ENCODE data around the gene ROCK1.
"Not testable (repeated sequence)": the region's sequence is repeated elsewhere in the genome, so short reads cannot be mapped to it uniquely, and the experiment has no call there.

ROCK1 gene

GRCh38 chr18:21111346-21112139 is at the start of gene ROCK1:
TSS of gene ROCK1 (minus strand) at chr18:21111813. CDS start at chr18:21110910, 903 bp downstream.
- peak; percentile 77 for DNase-seq

DNA sequence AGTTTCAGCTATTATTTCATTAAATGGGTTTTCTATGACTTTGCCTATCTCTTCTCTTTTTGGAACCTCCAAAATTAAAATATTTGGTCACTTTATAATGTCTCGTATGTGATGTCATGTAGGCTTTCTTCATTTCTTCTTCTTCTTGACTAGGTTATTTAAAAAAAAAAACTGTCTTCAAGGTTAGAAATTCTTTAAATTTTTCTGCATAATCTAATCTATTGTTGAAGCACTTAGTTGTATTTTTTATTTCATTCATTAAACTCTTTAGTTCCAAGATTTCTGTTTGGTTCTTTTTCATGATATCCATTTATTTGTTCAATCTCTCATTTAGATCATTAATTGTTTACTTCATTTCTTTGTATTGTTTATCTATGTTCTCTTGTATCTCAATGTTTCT is 43.8 kb upstream of the ROCK1 start:
- no peak for DNase-seq

DNA sequence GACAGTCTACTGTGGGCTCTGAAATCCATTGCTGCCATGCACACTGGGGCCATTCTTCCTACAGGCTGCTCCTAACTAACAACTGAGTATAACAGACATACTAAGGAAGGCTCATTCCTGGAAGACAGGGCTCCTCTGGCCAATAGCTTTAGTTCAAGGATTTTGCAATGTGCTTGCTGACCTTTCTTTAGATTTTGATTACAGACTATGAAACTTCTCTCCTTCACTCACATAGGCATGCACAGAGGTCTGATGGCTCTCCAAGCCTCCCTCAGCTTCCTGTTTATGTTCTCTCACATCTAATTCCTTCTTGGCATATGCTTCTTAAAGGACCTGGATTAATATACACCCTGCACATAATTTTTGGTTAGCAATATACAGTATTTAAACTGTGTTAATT is 34.4 kb upstream of the ROCK1 start:
- DNase-seq, result no peak

- no peak for DNase-seq
Measured at GRCh38 chr18:21145371-21145770, 33.8 kb upstream of the ROCK1 start.

- no peak for DNase-seq
Measured at GRCh38 chr18:21141668-21142422, 30.2 kb upstream of the ROCK1 start.

- DNase-seq, result not testable (repeated sequence)
Measured at GRCh38 chr18:21137719-21138488, 26.3 kb upstream of the ROCK1 start.

DNA sequence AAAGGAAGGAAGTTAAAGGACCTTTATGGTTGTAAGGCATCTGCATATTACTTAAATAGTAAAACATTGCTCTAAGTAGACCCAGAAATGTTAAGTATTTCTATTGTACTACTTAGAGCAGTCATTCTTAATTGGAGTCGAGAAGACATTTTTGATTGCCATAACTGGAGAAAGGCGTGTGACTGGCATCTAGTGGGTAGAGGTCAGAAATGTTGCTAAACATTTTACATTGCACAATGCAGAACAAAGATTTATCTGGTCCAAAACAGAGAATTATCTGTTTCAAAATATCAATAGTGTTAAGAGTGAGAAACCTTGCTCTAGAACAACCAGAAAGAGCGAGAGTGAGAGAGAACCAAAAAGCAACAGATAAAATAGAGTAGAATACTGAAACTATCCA is 23.3 kb upstream of the ROCK1 start:
- no peak for DNase-seq

GRCh38 chr18:21132398-21132918 is 20.8 kb upstream of the ROCK1 start:
- no peak for DNase-seq

- no peak for DNase-seq
Measured at GRCh38 chr18:21131698-21132227, 20.1 kb upstream of the ROCK1 start.

DNA sequence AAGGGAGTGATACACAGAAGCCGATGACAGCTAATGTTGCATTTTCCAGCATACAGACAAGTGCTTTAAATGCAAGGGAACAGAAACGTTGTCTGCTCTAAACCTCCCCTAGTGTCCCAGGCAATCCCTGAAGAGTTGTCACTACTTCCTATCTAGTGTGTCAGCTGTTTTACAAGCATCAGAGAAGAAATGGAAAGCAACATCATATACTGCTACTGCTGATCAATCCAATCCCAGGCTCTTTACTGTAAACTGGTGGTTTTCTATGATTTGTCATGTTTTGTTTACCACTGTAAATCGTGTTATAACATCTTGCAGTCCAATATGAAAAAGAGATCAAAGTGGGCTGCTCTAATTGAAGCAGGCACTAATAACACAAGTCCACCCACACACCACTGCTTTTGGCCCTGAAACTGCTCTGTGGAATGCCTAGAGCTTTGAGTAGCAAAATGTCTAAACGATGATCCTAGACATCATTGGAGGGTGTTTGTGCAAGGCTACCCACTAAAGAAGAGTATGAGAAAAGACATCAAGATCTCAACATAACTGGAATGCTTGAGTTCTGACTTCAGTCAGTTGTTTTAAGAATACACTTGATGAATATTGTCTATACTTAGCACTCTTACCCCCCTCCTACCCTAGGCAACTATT is 18.1 kb upstream of the ROCK1 start:
- no peak for DNase-seq

- DNase-seq, result no peak
Measured at GRCh38 chr18:21123290-21123926, 11.8 kb upstream of the ROCK1 start.

DNA sequence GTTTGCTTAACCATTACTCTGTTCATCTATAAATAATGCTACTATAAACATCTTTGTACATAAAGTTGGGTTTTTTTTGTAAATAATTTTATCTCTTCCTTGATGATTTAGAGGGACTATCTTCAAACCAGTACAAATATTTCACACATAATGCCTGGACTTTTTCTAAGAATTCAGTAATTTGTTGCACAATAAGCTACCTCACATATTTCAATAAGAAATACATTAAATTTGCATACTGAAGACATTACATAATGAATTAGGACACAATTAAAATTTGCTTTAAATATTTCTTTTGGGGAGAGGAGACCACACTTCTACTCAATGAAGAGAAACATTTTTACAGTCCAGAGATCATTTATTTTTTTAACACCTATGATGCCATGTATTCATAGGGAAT is 7.2 kb upstream of the ROCK1 start:
- no peak for DNase-seq

DNA sequence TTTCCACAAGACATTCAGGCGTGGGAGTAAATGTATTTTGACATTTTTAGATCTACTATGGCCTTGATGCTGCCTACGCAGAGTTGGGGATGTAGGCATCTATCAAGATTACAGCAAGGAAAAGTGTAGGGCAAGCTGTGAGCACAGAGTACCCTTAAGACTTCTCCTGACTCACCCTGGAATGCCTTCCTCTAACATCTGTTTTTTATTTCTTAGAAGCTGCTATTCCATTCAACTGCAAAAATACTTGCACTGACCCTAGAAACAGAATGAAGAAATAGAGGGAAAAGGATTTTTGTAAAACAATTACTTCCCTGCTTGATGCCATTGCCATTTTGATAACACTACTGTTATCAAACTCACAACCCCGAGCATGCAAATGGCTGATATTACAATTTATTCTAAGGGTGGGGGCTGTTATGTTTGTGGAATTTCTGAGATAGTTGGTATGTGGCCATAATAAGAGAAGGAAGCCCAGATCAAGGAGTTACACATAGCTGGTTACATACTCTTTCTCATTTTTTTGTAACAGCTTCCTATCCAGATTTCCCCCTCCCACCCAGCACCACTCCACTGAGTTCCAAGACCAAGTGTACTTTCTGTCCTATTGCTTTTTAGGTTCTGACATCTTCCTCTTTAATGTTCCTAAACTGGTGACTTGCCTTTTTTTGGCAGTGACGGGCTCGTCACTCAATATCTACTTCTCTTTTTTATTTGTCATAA is 6.0 kb upstream of the ROCK1 start:
- no peak for DNase-seq

- no peak for DNase-seq
Measured at GRCh38 chr18:21115519-21116411, 4.2 kb upstream of the ROCK1 start.

GRCh38 chr18:21112543-21113105 is 1.0 kb upstream of the ROCK1 start:
- no peak for DNase-seq

- no peak for DNase-seq
Measured at GRCh38 chr18:21112140-21112473, 494 bp upstream of the ROCK1 start.

- no peak for DNase-seq
Measured at GRCh38 chr18:21110713-21111345, 784 bp downstream of the ROCK1 start.

- no peak for DNase-seq
Measured at GRCh38 chr18:21109936-21110712, 1.5 kb downstream of the ROCK1 start.

DNA sequence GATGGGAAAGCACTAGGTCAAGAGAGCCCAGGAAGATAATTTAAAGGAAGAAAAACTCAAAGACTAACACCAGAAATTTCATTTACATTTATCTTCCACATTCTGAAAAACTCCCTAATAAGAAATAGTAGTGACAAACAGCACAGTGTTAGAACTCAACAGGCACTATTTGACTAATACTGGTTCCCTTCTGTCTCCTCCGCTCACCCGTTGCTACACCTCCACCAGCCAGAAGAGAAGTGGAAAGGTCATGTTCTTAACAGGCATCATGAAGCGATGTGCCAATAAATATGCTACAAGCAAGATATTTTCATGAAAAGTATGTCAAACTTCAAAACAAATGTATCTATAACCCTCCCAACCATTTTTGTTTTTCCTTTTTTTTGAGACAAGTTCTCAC is 5.7 kb downstream of the ROCK1 start:
- DNase-seq, result no peak

Measured in cortex of kidney (tissue), 1 donor.